Measurements from ENCODE around the gene WBP2.

The WBP2 gene

GRCh38 chr17:75843577-75844529, 11.3 kb downstream of the WBP2 start, which contains the start of gene UNC13D:
UNC13D (minus strand) TSS chr17:75844404; CDS start chr17:75844337, 67 bp downstream.
- DNase-seq, result peak; percentile 86

GRCh38 chr17:75842963-75843576, 12.1 kb downstream of the WBP2 start:
- peak; percentile 78 for DNase-seq

GRCh38 chr17:75842411-75842810, 12.7 kb downstream of the WBP2 start:
- no peak for DNase-seq

- DNase-seq, result no peak
Observed at GRCh38 chr17:75840799-75841164, 14.4 kb downstream of the WBP2 start.

GRCh38 chr17:75839942-75840798, 15.0 kb downstream of the WBP2 start:
- no peak for DNase-seq

DNA sequence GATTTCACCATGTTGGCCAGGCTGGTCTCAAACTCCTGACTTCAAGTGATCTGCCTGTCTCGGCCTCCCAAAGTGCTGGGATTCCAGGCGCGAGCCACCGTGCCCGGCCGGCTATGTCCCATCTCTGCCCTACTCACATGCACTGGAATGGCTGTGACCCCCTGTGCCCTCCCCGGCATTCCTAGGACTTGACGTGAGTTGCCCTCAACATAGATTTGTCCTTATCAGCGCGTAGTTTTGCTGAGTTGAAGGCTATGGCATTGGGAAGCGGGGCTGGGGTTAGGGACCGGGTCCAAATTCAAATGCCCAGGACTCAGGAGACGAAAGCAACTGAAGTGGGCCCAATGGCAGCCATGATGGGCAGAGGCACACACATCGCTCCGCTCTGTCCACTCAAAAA, 16.7 kb downstream of the WBP2 start:
- DNase-seq, result no peak

GRCh38 chr17:75837899-75838298, 17.2 kb downstream of the WBP2 start:
- no peak for DNase-seq

- DNase-seq, result no peak
Observed at GRCh38 chr17:75836605-75837004, 18.5 kb downstream of the WBP2 start.

- no peak for DNase-seq
Observed at GRCh38 chr17:75835654-75835987, 19.5 kb downstream of the WBP2 start.

DNA sequence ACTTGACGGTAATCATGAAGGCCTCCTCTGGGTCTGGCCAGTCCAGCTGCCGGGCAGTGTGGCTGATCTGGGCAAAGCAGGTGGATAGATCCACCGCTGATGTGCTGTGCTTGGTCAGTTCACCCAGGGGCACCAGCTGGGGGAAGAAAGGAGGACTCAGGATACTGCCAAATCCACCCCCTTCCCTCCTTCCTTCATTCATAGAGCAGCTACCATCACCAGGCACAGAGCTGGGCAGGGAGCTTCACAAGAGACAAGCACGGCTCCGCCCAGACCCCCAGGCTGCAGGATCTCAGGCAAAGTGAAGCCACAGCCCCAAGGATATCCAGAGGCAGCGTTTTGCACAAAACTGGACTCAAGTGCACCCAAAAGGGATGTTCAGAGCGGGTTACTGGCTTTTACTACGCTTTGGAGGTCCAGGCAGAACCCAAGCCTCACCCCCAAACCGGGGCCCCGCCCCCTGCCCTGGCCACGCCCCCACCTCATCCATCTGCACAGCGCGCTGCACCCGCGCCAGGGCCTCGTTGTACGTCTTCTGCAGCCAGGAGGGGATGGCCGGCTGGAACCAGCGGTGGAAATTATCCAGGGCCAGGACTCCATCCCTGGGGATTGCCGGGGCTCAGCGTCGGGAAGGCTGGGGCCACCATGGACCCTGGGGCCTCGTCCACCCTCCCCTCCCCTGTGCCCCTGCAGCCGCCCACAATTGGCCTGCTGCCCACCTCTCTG, 20.0 kb downstream of the WBP2 start:
- no peak for DNase-seq

GRCh38 chr17:75834279-75834920, 20.7 kb downstream of the WBP2 start:
- no peak for DNase-seq

DNA sequence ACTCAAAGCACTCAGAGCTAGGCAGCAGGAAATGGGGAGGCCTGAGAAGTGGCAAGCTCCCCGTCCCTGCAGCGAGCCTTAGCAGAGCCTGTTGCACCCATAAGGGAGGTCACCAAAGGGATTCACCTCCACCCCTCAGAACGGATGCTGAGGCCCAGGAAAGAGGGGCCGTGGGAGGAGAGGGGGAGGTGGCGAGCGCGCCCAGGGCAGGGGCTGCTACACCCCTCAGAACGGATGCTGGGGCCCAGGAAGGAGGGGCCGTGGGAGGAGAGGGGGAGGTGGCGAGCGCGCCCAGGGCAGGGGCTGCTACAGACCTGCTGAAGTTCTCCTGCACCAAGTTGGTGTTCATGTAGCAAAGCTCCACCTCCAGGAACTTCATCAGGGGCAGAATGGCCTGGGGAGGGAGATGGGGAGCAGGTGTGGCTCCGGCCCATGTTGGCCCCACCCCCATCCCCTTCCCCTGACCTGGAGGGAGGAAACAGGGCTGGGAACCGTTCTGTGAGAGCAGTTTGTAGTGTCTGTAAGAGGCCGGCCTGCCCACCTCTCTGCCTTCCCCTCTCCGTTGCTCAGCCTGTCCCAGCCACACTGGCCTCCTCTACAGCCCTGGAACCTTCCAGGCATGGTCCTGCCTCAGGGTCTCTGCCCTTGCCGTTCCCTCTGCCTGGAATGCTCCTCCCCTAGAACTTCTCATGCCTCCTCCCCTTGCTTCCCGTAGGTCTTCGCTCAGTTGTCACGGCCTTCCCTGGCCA, 22.3 kb downstream of the WBP2 start:
- DNase-seq, result peak; percentile 73

DNA sequence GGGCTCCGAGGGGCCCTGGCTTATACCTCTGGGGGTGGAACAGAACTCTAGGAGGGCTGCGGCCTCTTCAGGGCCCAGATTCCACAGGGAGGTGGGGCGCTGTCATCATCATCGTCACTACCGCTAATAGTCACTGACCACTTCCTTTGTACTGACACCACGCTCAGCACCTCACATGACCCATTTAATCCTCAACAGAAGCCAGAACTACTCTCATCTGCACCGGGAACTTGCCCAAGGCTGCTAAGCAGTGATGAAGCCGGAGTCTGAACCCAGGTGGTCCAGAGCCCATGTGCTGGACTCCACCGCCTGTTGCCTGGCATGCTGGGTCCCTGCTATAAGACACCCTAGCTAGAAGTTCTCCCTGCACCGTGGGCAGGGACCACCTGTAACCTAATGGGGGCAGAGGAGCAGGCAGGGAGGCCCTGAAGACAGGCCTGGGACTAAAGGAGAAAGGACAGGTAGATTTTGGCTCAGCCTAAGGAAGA, 22.9 kb downstream of the WBP2 start:
- peak; percentile 81 for DNase-seq

- DNase-seq, result no peak
Observed at GRCh38 chr17:75831032-75831571, 24.0 kb downstream of the WBP2 start.

DNA sequence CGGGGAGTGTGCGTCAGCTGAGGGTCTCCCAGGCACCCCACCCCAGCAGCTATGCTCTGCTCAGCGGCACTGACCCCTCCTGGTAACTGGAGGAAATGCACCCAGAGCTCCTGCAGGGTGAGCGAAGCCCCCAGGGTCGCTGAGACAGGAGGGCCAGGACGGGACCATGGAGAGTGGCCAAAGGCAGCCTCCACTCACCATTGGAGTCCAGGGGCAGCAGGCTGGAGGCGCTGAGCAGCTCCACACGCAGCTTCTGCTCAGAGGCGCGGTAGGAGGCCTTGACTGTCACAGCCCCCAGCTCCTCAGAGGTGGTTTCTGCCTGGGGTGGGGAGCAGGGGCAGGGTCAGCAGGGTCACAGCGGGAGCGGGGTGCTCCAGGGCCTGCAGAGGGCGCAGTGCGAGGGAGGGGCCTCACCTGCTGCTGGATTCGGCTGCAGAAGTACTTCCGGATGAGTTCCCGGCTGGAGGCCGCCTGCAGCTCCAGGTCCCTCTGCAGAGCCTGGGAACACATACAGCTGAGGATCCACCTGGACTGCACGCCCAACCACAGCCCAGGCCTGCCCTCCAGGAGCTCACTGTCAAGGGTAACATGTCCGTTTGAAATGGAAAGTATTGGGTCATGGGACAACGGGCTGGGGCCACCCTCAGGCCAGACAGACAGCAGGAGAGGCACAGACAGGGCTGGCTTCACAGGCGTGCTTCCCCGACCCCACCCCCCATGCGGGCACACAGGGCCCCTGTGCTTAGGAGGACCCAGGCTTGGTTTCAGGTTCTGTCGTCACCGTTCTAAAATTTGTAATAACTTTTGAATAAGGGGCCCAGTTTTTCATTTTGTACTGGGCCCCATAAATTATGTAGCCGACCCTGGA, 24.7 kb downstream of the WBP2 start:
- peak; percentile 75 for DNase-seq

DNA sequence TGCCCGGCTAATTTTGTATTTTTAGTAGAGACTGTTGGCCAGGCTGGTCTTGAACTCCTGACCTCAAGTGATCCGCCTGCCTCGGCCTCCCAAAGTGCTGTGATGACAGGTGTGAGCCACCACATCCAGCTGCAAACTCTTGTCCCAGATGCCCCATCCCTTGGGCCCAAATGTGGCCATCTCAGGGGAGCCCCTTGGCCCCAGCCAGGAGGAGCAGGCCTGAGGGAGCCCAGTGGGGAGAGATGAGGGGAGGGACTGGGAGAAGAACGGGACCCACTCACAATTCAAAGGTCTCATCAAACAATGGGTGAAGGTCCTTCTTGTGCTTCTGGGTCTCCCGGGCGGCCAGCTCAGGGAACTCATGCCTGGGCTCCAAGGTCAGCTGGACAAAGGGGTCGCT, 25.4 kb downstream of the WBP2 start:
- no peak for DNase-seq

DNA sequence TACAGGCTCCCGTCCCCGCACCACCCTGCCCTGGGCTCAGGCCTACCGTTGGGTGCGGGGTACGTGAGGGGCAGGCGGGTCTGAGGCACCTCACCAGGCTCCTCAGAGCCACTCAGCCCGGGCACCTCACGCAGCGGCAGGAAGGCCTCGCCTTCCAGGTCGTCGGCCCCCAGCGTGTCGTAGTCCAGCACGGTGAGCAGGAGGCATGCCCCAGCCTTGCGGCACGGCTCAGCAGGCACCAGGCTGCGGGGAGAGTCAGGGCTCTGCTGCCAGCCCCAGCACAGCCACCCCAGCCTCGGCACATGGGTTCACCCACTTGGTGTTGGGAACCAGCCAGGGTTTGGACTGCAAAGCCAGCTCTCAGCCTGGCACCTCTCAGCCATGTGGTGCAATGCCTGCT, 26.4 kb downstream of the WBP2 start:
- no peak for DNase-seq

- DNase-seq, result no peak
Observed at GRCh38 chr17:75828076-75828400, 27.1 kb downstream of the WBP2 start.

DNA sequence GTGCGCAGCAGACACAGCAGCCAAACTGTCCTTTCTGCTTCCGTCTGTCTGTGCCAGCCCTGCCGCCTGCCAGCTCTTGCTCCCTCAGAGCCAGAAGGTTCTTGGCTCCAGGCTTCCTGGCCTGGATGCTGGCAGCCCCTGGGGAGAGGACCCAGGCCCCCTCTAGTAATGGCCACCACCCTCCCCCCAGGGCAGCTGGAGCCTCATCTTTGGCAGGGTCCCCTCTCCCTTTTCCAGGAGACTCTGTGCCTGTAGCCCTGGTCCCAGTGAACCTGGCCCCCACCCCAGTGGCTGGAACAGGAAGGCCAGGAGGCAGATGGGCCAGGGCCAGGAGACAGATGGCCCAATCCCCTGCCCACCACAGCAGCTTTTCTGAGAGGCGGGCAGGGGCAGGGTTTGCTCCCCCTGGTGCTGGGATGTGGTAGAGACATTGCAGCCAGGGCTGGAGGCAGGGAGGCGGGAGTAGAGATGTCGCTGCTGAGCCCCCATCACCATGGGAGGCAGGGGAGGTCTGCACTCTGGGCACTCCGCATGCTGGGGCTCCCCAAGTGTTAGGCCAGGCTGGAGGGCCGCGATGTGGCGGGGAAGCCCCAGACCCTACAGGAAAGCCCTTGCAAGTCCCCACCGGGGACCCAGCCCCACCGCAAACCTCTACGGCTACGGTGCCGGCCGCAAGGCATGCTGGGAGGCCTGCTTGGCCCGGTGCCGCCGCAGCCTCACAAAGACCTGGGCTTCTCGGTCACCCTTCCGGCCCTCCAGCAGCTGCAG, 27.6 kb downstream of the WBP2 start:
- peak; percentile 88 for DNase-seq
